Neuron (in vitro differentiated cells): ENCODE data around the gene S100A16.

Experiments used
- H2AFZ ChIP-seq: one replicate; pipeline ENCODE4 v1.6.1; 2013; ENCODE audit warnings: low read depth, mild to moderate bottlenecking, inconsistent platforms, low read length, moderate library complexity
- H3K27me3 ChIP-seq: one replicate; pipeline ENCODE4 v1.6.1; 2013; ENCODE audit warnings: low read length; ENCODE audit not compliant: insufficient read depth
- H3K36me3 ChIP-seq: one replicate; pipeline ENCODE4 v1.6.1; 2013; ENCODE audit warnings: low read length; ENCODE audit not compliant: insufficient read depth
- H3K4me1 ChIP-seq: one replicate; pipeline ENCODE4 v1.6.1; 2013; ENCODE audit warnings: low read length; ENCODE audit not compliant: insufficient read depth
- H3K4me3 ChIP-seq: 2 replicates; pipeline ENCODE4 v1.5.1; 2013; ENCODE audit warnings: mild to moderate bottlenecking, low read length, moderate library complexity
- H3K9me3 ChIP-seq: one replicate; pipeline ENCODE4 v1.6.1; 2013; ENCODE audit warnings: low read length

The S100A16 gene

GRCh38 chr1:153557877-153558276 is 55.1 kb downstream of the S100A16 start:
- Histone ChIP-seq H3K27me3 (no peaks in the 10 kb centered on the region), H3K36me3 (no peaks in the 10 kb centered on the region), H3K4me3 (no peak overlapping the region), H3K4me1 (no peaks in the 10 kb centered on the region), H3K9me3 (no peaks in the 10 kb centered on the region), H2AFZ (no peak overlapping the region)
